Parathyroid adenoma (tissue), 2 donors: ENCODE results near the gene VSIG8.
A peak's percentile ranks its signal among the peaks of the same experiment; 100 is the strongest.

ENCODE experiments used
- H2AFZ ChIP-seq: fragments of 300-600 bp; sonication (generic); one replicate; pipeline ENCODE4 v1.7.0; 2017; ENCODE audit warnings: antibody characterized with exemption, mild to moderate bottlenecking
- H3K27ac ChIP-seq: fragments of 300-600 bp; sonication (generic); one replicate; pipeline ENCODE4 v1.7.0; 2017
- H3K27me3 ChIP-seq: fragments of 300-600 bp; sonication (generic); one replicate; pipeline ENCODE4 v1.7.0; 2017; ENCODE audit warnings: low read length; ENCODE audit not compliant: control insufficient read depth, insufficient read depth
- H3K36me3 ChIP-seq: fragments of 300-600 bp; sonication (generic); one replicate; pipeline ENCODE4 v1.7.0; 2017; ENCODE audit warnings: low read length; ENCODE audit not compliant: control insufficient read depth, insufficient read depth
- H3K4me1 ChIP-seq: fragments of 300-600 bp; sonication (generic); one replicate; pipeline ENCODE4 v1.7.0; 2017; ENCODE audit warnings: control low read depth
- H3K4me2 ChIP-seq: fragments of 300-600 bp; sonication (generic); one replicate; pipeline ENCODE4 v1.7.0; 2017; ENCODE audit warnings: low read length
- H3K4me3 ChIP-seq: fragments of 300-600 bp; sonication (generic); one replicate; pipeline ENCODE4 v1.7.0; 2017; ENCODE audit warnings: low read depth, low read length
- H3K79me2 ChIP-seq: fragments of 300-600 bp; sonication (generic); one replicate; pipeline ENCODE4 v1.7.0; 2017; ENCODE audit warnings: control low read depth
- H3K9ac ChIP-seq: fragments of 300-600 bp; sonication (generic); one replicate; pipeline ENCODE4 v1.7.0; 2017; ENCODE audit warnings: mild to moderate bottlenecking
- H3K9me3 ChIP-seq: fragments of 300-600 bp; sonication (generic); one replicate; pipeline ENCODE4 v1.7.0; 2017; ENCODE audit warnings: low read length; ENCODE audit not compliant: control insufficient read depth
- CTCF ChIP-seq: fragments of 300-600 bp; sonication (generic); IDR thresholded peaks from one replicate; pipeline ENCODE4 v1.7.0; 2017; ENCODE audit warnings: antibody characterized with exemption, mild to moderate bottlenecking
- donor health status: primary hyperparathyroidism.

Gene VSIG8

DNA sequence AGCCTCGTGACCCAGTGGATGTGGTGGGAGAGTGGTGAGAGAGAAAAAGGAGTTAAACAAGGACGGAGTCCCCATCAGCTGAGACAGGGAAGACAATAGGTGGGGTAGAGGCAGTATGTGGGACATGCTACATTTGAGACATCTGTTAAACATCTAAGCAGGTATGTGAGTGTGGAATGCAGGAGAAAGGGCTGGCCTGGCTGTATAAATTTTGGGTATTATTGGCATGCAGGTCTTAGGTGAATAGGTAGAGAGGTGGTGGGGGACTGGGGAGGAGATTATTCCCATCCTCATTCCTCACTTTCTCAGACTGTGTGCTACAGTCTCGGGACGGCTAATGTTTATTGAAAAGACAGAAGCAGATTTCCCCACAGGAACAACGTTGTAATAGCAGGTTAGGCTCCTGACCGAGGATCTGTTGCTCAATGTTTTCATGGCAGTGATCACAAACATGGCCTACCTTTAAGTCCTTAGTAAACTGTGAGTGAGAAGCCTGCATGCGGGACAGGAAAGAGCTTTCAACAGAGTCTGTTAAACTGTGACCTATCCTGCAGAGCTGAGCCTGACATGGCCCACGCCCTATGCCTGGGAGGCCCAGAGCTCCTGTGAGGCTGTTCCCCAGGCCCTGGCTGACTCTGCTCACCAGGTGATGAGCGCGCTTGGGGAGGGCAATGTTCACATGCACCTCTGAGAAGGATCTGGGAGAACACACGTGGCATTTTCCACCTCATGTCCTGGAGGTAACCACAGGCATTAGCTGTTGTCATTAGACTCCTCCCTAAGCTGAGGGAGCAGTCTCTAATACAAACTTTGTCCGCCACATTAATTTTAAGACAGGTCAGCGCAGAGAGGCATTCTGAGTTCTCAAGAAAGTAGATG lies 16.5 kb downstream of the VSIG8 start:
- no peaks in the 10 kb centered on the region for H3K9me3 ChIP-seq
- no peaks in the 10 kb centered on the region for H3K79me2 ChIP-seq
- H3K27ac ChIP-seq = no peak overlapping the region
- no peaks in the 10 kb centered on the region for H3K4me1 ChIP-seq
- no peaks in the 10 kb centered on the region for H3K27me3 ChIP-seq
- peak overlapping the region; percentile 50 for H2AFZ ChIP-seq
- no peak overlapping the region for H3K9ac ChIP-seq
- H3K4me2 ChIP-seq = no peak overlapping the region
- no peak for TF ChIP-seq CTCF
- H3K36me3 ChIP-seq = no peaks in the 10 kb centered on the region
- H3K4me3 ChIP-seq = no peak overlapping the region

- Histone ChIP-seq H3K4me3 (no peak overlapping the region), H2AFZ (no peak overlapping the region), H3K9ac (no peak overlapping the region), H3K27me3 (no peaks in the 10 kb centered on the region), H3K4me1 (no peaks in the 10 kb centered on the region), H3K27ac (no peak overlapping the region), H3K79me2 (no peaks in the 10 kb centered on the region), H3K9me3 (no peaks in the 10 kb centered on the region), H3K4me2 (no peak overlapping the region), H3K36me3 (no peaks in the 10 kb centered on the region)
- no peak for TF ChIP-seq CTCF
Measured at GRCh38 chr1:159843459-159843858, 19.0 kb downstream of the VSIG8 start.

GRCh38 chr1:159841749-159842148 lies 20.7 kb downstream of the VSIG8 start:
- no peak overlapping the region for H2AFZ ChIP-seq
- no peaks in the 10 kb centered on the region for H3K9me3 ChIP-seq
- H3K4me3 ChIP-seq = no peak overlapping the region
- no peak overlapping the region for H3K4me2 ChIP-seq
- no peak for TF ChIP-seq CTCF
- no peak overlapping the region for H3K27ac ChIP-seq
- H3K4me1 ChIP-seq = no peaks in the 10 kb centered on the region
- no peak overlapping the region for H3K9ac ChIP-seq
- H3K79me2 ChIP-seq = no peaks in the 10 kb centered on the region
- H3K27me3 ChIP-seq = no peaks in the 10 kb centered on the region
- H3K36me3 ChIP-seq = no peaks in the 10 kb centered on the region

DNA sequence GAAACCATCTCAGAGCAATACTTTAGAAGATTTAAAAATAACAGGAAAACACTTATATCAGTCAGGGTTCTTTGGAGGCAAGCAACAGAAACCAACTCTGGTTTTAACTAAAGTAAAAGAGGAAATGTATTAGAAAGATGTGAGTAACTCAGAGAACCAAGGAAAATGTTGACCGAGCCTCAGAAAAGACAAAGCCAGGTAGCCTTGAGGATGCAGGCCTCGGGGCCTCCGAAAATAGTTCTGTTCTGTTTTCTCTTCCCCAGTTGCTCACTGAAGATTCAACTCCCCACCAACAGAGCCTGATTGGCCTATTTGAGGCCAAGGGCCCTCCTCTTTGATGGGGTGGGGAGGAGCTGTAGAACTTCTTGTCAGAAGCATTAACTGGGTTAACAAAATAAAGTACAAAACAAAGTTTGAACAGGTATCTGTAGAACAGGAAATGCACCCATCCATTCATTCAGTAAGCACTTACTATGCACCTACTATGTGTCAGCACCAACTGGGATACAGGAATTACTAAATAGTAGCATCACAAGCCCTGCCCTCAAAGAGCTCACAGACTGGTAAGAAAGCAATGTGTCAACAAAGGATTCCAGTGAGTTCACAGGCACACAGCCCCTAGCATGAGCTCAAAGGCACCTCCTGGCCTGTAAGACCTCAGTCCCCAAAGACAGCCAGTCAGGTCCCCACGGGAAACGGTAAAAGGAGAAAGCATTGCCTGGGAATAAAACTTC lies 23.2 kb downstream of the VSIG8 start:
- Histone ChIP-seq H3K4me1 (no peaks in the 10 kb centered on the region), H3K9ac (no peak overlapping the region), H2AFZ (no peak overlapping the region), H3K27me3 (no peaks in the 10 kb centered on the region), H3K36me3 (no peaks in the 10 kb centered on the region), H3K79me2 (no peaks in the 10 kb centered on the region), H3K9me3 (no peaks in the 10 kb centered on the region), H3K4me2 (no peak overlapping the region), H3K27ac (no peak overlapping the region), H3K4me3 (no peak overlapping the region)
- TF ChIP-seq CTCF = no peak
